GM11168 (cell line): ENCODE data around the gene TAF9B.
"Not testable (repeated sequence)": the region's sequence is repeated elsewhere in the genome, so short reads cannot be mapped to it uniquely, and the experiment has no call there.

ENCODE experiments used
- in situ Hi-C: fragments of 300-500 bp; cut with MboI; formaldehyde crosslinking; loops from one replicate; pipeline ENCODE4 v1.12.0; 2022; ENCODE audit warnings: low sequenced_read_pairs; ENCODE audit not compliant: unreplicated experiment

The TAF9B gene

GRCh38 chrX:78118628-78119027 is 20.8 kb downstream of the TAF9B start:
- in situ Hi-C loops, result no loop called here

- in situ Hi-C loops, result no loop called here
Measured at GRCh38 chrX:78116766-78117165, 22.7 kb downstream of the TAF9B start.

GRCh38 chrX:78116365-78116764 is 23.1 kb downstream of the TAF9B start:
- in situ Hi-C loops, result no loop called here

- in situ Hi-C loops, result no loop called here
Measured at GRCh38 chrX:78111140-78111931, 28.1 kb downstream of the TAF9B start.

- in situ Hi-C loops, result no loop called here
Measured at GRCh38 chrX:78109458-78109857, 30.0 kb downstream of the TAF9B start.

- in situ Hi-C loops, result no loop called here
Measured at GRCh38 chrX:78106651-78106986, 32.8 kb downstream of the TAF9B start.

- in situ Hi-C loops, result no loop called here
Measured at GRCh38 chrX:78105944-78106650, 33.4 kb downstream of the TAF9B start.

GRCh38 chrX:78104447-78105176 is 34.8 kb downstream of the TAF9B start:
- in situ Hi-C loops, result no loop called here

GRCh38 chrX:78103623-78104446 is 35.6 kb downstream of the TAF9B start, which contains the start of gene PGK1:
TSS of gene PGK1 (plus strand) at chrX:78104248. CDS start at chrX:78104341, 93 bp downstream.
- in situ Hi-C loops, result no loop called here

GRCh38 chrX:78103001-78103622 is 36.3 kb downstream of the TAF9B start:
- in situ Hi-C loops, result no loop called here

- in situ Hi-C loops, result no loop called here
Measured at GRCh38 chrX:78102091-78102490, 37.4 kb downstream of the TAF9B start.

- in situ Hi-C loops, result no loop called here
Measured at GRCh38 chrX:78098108-78098507, 41.3 kb downstream of the TAF9B start.

GRCh38 chrX:78092296-78092695 is 47.2 kb downstream of the TAF9B start:
- in situ Hi-C loops, result no loop called here

GRCh38 chrX:78081413-78081812 is 58.0 kb downstream of the TAF9B start:
- in situ Hi-C loops, result not testable (repeated sequence)
